ENCODE results near the gene UBAC1. TPM values are rescaled to one million over a fixed set of nuclear protein-coding genes. Genes with fewer than 3 reads are reported as not detected.

UBAC1 gene
- total and polyA plus RNA-seq, 12 donors, result 73.8 to 172 (median 85.5) TPM

- WGBS, 2 donors, result 54 to 64% methylated on average over 13 of the region's 13 CpGs
- intact Hi-C loops (cut with DNase I), result loop anchor here in 1 of 10 donors (1.0 kb wide), 1 partner anchor 101 kb away; no protein-coding TSS in a partner anchor
- DNase-seq (no peak), ATAC-seq (peak in 1 of 8 donors; percentile 0)
- Histone ChIP-seq H3K27ac (peak overlapping the region; percentile 86 to 96 (median 93)), H3K36me3 (no peaks in the 10 kb centered on the region), H3K27me3 (peaks cover 0 to 15% (median 0%) of the 10 kb centered on the region in 7 donors), H3K9me3 (no peaks in the 10 kb centered on the region), H3K4me1 (peaks cover 13 to 64% (median 40%) of the 10 kb centered on the region in 9 donors), H3K4me3 (peak overlapping the region in 8 of 10 donors; percentile 18 to 49 (median 36))
- TF ChIP-seq CTCF (IDR thresholded peaks at IDR 0.05), result no peak
Observed at GRCh38 chr9:135993409-135993742, 32.2 kb upstream of the UBAC1 start.

- DNase-seq (peak; percentile 85 to 91), ATAC-seq (peak; percentile 86 to 95 (median 92))
- Histone ChIP-seq H3K36me3 (no peaks in the 10 kb centered on the region), H3K4me1 (peaks cover 13 to 64% (median 40%) of the 10 kb centered on the region in 9 donors), H3K4me3 (peak overlapping the region in 9 of 10 donors; percentile 3 to 49 (median 33)), H3K27me3 (peaks cover 0 to 15% (median 0%) of the 10 kb centered on the region in 7 donors), H3K9me3 (no peaks in the 10 kb centered on the region), H3K27ac (peak overlapping the region; percentile 86 to 96 (median 93))
- 7 to 9% methylated on average over 32 of the region's 32 CpGs for whole genome bisulfite sequencing, 2 donors
- intact Hi-C loops (cut with DNase I), result loop anchor here in 1 of 10 donors (1.0 kb wide), 1 partner anchor 102 kb away; no protein-coding TSS in a partner anchor
- peak in 2 of 9 donors; percentile 19 to 20 for TF ChIP-seq CTCF (IDR thresholded peaks at IDR 0.05)
Observed at GRCh38 chr9:135992486-135993408, 31.6 kb upstream of the UBAC1 start.

- peaks cover 13 to 54% (median 39%) of the 10 kb centered on the region in 9 donors for H3K4me1 ChIP-seq
- no peaks in the 10 kb centered on the region for H3K9me3 ChIP-seq
- H3K27ac ChIP-seq, result peak overlapping the region in 9 of 10 donors; percentile 86 to 96 (median 94)
- no peak for ATAC-seq
- TF ChIP-seq CTCF (IDR thresholded peaks at IDR 0.05), result no peak
- 87 to 88% methylated on average over 18 of the region's 18 CpGs for WGBS, 2 donors
- no peaks in the 10 kb centered on the region for H3K36me3 ChIP-seq
- intact Hi-C loops (cut with DNase I), result no loop called here
- H3K27me3 ChIP-seq, result peaks cover 0 to 15% (median 0%) of the 10 kb centered on the region in 7 donors
- peak overlapping the region in 2 of 10 donors; percentile 3 to 49 for H3K4me3 ChIP-seq
- no peak for DNase-seq
Observed at GRCh38 chr9:135991771-135992170, 30.6 kb upstream of the UBAC1 start.

All from heart right ventricle (tissue), 16 donors.